OCI-LY7 (cell line): Measurements from ENCODE around the gene SNRPA1. TPM values are rescaled to one million over a fixed set of nuclear protein-coding genes. Genes with fewer than 3 reads are reported as not detected.
A peak's percentile ranks its signal among the peaks of the same experiment; 100 is the strongest.

ENCODE experiments used
- BruUV-seq: library from RNA; stranded (reverse); fragments of 400-500 nt; replicated peaks from 2 replicates; lab custom pipeline; 2021; lab: Mats Ljungman, UMichigan
- CTCF ChIA-PET: fragments of 300-600 bp; sonication (Branson Sonifier 250); formaldehyde crosslinking; loops from one replicate; lab custom pipeline; 2022; ENCODE audit warnings: antibody characterized with exemption; ENCODE audit not compliant: unreplicated experiment; lab: Charles Lee
- POLR2A ChIA-PET: fragments of 300-600 bp; sonication (Branson Sonifier 250); formaldehyde crosslinking; loops from one replicate; lab custom pipeline; 2022; ENCODE audit warnings: antibody characterized with exemption; lab: Charles Lee
- DNase-seq: peaks from one replicate; pipeline ENCODE4 v3.0.0-alpha.2; 2015; ENCODE audit warnings: low spot score
- H2AFZ ChIP-seq: fragments of 200-600 bp; sonication (generic), shearing (Covaris generic); 2 replicates; pipeline ENCODE4 v1.6.1; 2014; ENCODE audit warnings: mild to moderate bottlenecking, antibody characterized with exemption, low read length, moderate library complexity
- H3K27ac ChIP-seq: fragments of 200-600 bp; sonication (generic); 2 replicates; pipeline ENCODE4 v1.5.1; 2014; ENCODE audit warnings: mixed run types, low read depth, mild to moderate bottlenecking, moderate library complexity, low read length, inconsistent platforms; ENCODE audit not compliant: poor library complexity, severe bottlenecking
- H3K36me3 ChIP-seq: fragments of 200-600 bp; sonication (generic); 2 replicates; pipeline ENCODE4 v1.6.1; 2014; ENCODE audit warnings: mild to moderate bottlenecking, antibody characterized with exemption, low read length, moderate library complexity, mixed read lengths; ENCODE audit not compliant: insufficient read depth
- H3K4me1 ChIP-seq: fragments of 200-600 bp; sonication (generic); 2 replicates; pipeline ENCODE4 v1.5.1; 2014; ENCODE audit warnings: mild to moderate bottlenecking, low read length; ENCODE audit not compliant: insufficient read depth, poor library complexity, severe bottlenecking
- H3K4me2 ChIP-seq: fragments of 200-600 bp; sonication (generic); 2 replicates; pipeline ENCODE4 v1.6.1; 2014; ENCODE audit warnings: mild to moderate bottlenecking, low read length
- H3K4me3 ChIP-seq: fragments of 200-600 bp; sonication (generic); 2 replicates; pipeline ENCODE4 v1.5.1; 2014; ENCODE audit warnings: mild to moderate bottlenecking, low read depth, low read length; ENCODE audit not compliant: poor library complexity, severe bottlenecking
- H3K79me2 ChIP-seq: fragments of 200-600 bp; sonication (generic); 2 replicates; pipeline ENCODE4 v1.6.1; 2016; ENCODE audit warnings: low read depth, mild to moderate bottlenecking, low read length, moderate library complexity, mixed read lengths; ENCODE audit not compliant: insufficient read depth
- H3K9me2 ChIP-seq: fragments of 200-600 bp; sonication (generic); 2 replicates; pipeline ENCODE4 v1.6.1; 2016; ENCODE audit warnings: mild to moderate bottlenecking, low read length, mixed read lengths; ENCODE audit not compliant: insufficient read depth
- H3K9me3 ChIP-seq: fragments of 200-600 bp; sonication (generic); 2 replicates; pipeline ENCODE4 v1.6.1; 2014; ENCODE audit warnings: mild to moderate bottlenecking, mixed run types, low read length, mixed read lengths
- H4K20me1 ChIP-seq: fragments of 200-600 bp; sonication (generic); 2 replicates; pipeline ENCODE4 v1.6.1; 2014; ENCODE audit warnings: mild to moderate bottlenecking, antibody characterized with exemption, low read length, moderate library complexity, mixed read lengths; ENCODE audit not compliant: insufficient read depth
- CTCF ChIP-seq: fragments of 200-600 bp; sonication (generic); conservative IDR thresholded peaks from 2 replicates; pipeline ENCODE4 v1.5.1; 2014; ENCODE audit warnings: mild to moderate bottlenecking, antibody characterized with exemption, low read length, moderate library complexity, mixed read lengths
- EZH2phosphoT487 ChIP-seq: fragments of 200-600 bp; sonication (generic); IDR thresholded peaks from 2 replicates; pipeline ENCODE4 v1.6.1; 2018; ENCODE audit warnings: low read depth, borderline replicate concordance, mild to moderate bottlenecking, mixed run types, antibody characterized with exemption, low read length, moderate library complexity, mixed read lengths
- intact Hi-C: fragments of 100-400 bp; cut with micrococcal nuclease; formaldehyde crosslinking; loops from one replicate; pipeline ENCODE4 v1.10.0; 2022; ENCODE audit not compliant: unreplicated experiment
- total RNA-seq, 2 experiments: library from RNA; depleted of rRNA in 1 of 2; stranded (reverse); fragments of >200 nt in 1 of 2; shearing (Covaris generic) in 1 of 2; gene quantifications; 2 replicates each; pipeline ENCODE4 v1.2.3, GENCODE V29; 2014 to 2022

SNRPA1 gene
- total RNA-seq, 2 experiments from 2014 or later = 54.3 to 176 TPM

DNA sequence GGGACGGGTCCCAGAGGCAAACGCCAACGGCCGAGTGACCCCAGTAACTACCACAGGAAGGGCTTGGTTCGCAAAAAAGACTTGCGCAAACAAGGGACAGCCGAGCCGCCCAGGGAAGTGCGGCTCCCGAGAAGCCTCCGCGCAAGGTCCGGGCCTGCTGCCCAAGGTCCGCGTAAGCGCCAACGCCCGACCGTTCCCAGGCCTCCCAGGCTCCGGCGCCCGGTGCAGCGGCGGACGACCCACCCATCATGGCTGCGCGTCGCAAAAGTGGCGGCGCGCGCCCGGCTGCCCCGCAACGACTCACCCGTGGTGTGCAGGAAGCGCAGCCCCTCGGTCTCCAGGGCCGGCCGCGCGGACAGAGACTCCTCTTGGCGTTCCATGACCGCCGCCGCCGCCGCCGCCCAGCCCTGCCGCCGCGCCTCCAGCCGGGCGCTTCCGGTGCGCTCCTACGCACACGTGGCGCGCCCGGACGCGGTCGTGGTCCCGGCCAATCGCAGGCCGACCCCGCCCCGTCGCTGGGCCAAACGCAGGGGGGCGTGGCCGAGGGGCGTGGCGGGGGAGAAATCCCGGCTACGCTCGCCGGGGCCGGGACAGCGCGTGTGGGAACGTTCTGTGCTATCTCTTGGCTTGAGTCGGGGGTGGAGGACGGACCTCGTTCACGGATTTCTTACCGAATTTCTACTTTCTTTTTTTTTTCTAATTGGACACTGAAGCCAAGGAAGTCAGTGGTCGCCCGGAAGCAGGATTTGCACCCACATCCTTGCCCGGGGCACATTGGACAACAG lies 17.8 kb downstream of the SNRPA1 start, which contains the start of gene SELENOS:
Gene SELENOS (minus strand): TSS at position 448 of the 785 bp plus-strand sequence. CDS start 68 bp downstream, at position 380.
- H2AFZ ChIP-seq = peak within 1 kb of the TSS; percentile 59
- intact Hi-C loops = loop anchor here (2.0 kb wide), 1 partner anchor 16 kb away; no protein-coding TSS in a partner anchor
- peak within 1 kb of the TSS; percentile 100 for H3K4me2 ChIP-seq
- peak within 1 kb of the TSS; percentile 38 for H3K27ac ChIP-seq
- H3K4me3 ChIP-seq = peak within 1 kb of the TSS; percentile 98
- POLR2A ChIA-PET = interaction anchor here (1.0 to 1.4 kb wide), 2 partner anchors 16 to 17 kb away, joined by 5 to 12 read pairs; partner anchors contain the start of gene SNRPA1
- CTCF ChIA-PET = no interaction called here
- TF ChIP-seq CTCF (no peak), EZH2phosphoT487 (no peak)
- no peaks in the 10 kb centered on the region; the same call in 1 of the 2 replicates for H4K20me1 ChIP-seq
- H3K9me3 ChIP-seq = no peaks in the 10 kb centered on the region
- no TSS peak for BruUV-seq
- peaks cover 69% of the 10 kb centered on the region for H3K36me3 ChIP-seq
- DNase-seq = peak; percentile 92
- H3K9me2 ChIP-seq = no peaks in the 10 kb centered on the region
- peaks cover 14% of the 10 kb centered on the region for H3K4me1 ChIP-seq
- H3K79me2 ChIP-seq = peaks cover 17% of the 10 kb centered on the region; the same call in 1 of the 2 replicates

GRCh38 chr15:101276501-101277037 lies 18.5 kb downstream of the SNRPA1 start:
- ChIA-PET CTCF (interaction anchor here (0.6 kb wide), 1 partner anchor 378 kb away, joined by 5 read pairs; no protein-coding TSS in a partner anchor), POLR2A (interaction anchor here (0.6 to 1.0 kb wide), 3 partner anchors 9 to 18 kb away, joined by 3 to 5 read pairs (median 3); partner anchors contain the start of gene SNRPA1)
- H3K4me1 ChIP-seq = peaks cover 14% of the 10 kb centered on the region
- H3K9me3 ChIP-seq = no peaks in the 10 kb centered on the region
- H3K36me3 ChIP-seq = peaks cover 69% of the 10 kb centered on the region
- H2AFZ ChIP-seq = peak overlapping the region; percentile 59; the same call in 1 of the 2 replicates
- no peaks in the 10 kb centered on the region for H3K9me2 ChIP-seq
- peaks cover 17% of the 10 kb centered on the region; the same call in 1 of the 2 replicates for H3K79me2 ChIP-seq
- TF ChIP-seq CTCF (peak; percentile 64), EZH2phosphoT487 (no peak)
- TSS peak; percentile 23 for BruUV-seq
- H3K4me3 ChIP-seq = peak overlapping the region; percentile 98
- no peaks in the 10 kb centered on the region; the same call in 1 of the 2 replicates for H4K20me1 ChIP-seq
- peak overlapping the region; percentile 38 for H3K27ac ChIP-seq
- intact Hi-C loops = loop anchor here (1.0 to 2.0 kb wide), 2 partner anchors 16 to 376 kb away; partner anchors contain the start of gene TM2D3
- H3K4me2 ChIP-seq = peak overlapping the region; percentile 100
- DNase-seq = peak; percentile 52
